Left ventricle myocardium inferior (tissue), 1 donor: Measurements from ENCODE around the gene PNMA1. TPM values are rescaled to one million over a fixed set of nuclear protein-coding genes. Genes with fewer than 3 reads are reported as not detected.

ENCODE experiments used
- DNase-seq: peaks from one replicate; pipeline ENCODE4 v3.0.0-alpha.2; 2020
- H3K27ac ChIP-seq: fragments of 200-600 bp; replicated peaks from 2 replicates; pipeline ENCODE4 v1.8.0; 2021
- H3K27me3 ChIP-seq: fragments of 200-600 bp; 2 replicates; pipeline ENCODE4 v1.8.0; 2021; ENCODE audit warnings: low read depth
- H3K36me3 ChIP-seq: fragments of 200-600 bp; 2 replicates; pipeline ENCODE4 v1.8.0; 2021
- H3K4me1 ChIP-seq: fragments of 200-600 bp; 2 replicates; pipeline ENCODE4 v1.8.0; 2021
- H3K4me3 ChIP-seq: fragments of 200-600 bp; 2 replicates; pipeline ENCODE4 v1.8.0; 2021; ENCODE audit warnings: mild to moderate bottlenecking, moderate library complexity
- H3K9me3 ChIP-seq: fragments of 200-600 bp; replicated peaks from 2 replicates; pipeline ENCODE4 v1.8.0; 2021
- CTCF ChIP-seq: fragments of 200-600 bp; IDR thresholded peaks from 2 replicates; pipeline ENCODE4 v1.8.0; 2021; ENCODE audit warnings: antibody characterized with exemption, mild to moderate bottlenecking, borderline replicate concordance
- intact Hi-C: fragments of 100-400 bp; cut with micrococcal nuclease; formaldehyde crosslinking; loops from one replicate; pipeline ENCODE4 v1.11.0; 2022
- total RNA-seq: library from RNA; stranded (reverse); fragmentation: NEBNext Ultra II Directional; extraction: Animal tissue kit (Norgen Biotek cat#: 25700); gene quantifications from one replicate; pipeline ENCODE4 v1.2.1, GENCODE V29; 2021
- donor health status: DM: no; HTN: yes; CAD: no; lungs with severe emphysema.

The PNMA1 gene
- total RNA-seq, 1 donor from 2014 or later, result 19.2 TPM

- Histone ChIP-seq H3K4me3 (no peak overlapping the region), H3K27me3 (no peaks in the 10 kb centered on the region), H3K9me3 (no peaks in the 10 kb centered on the region), H3K4me1 (peaks cover 100% of the 10 kb centered on the region), H3K27ac (peak overlapping the region; percentile 100), H3K36me3 (no peaks in the 10 kb centered on the region)
- no peak for TF ChIP-seq CTCF
- intact Hi-C loops, result no loop called here
- DNase-seq, result no peak
Observed at GRCh38 chr14:73748858-73749357, 34.7 kb upstream of the PNMA1 start.

- Histone ChIP-seq H3K4me1 (peaks cover 100% of the 10 kb centered on the region), H3K36me3 (no peaks in the 10 kb centered on the region)
- TF ChIP-seq CTCF, result no peak
Observed at GRCh38 chr14:73747379-73748211, 33.4 kb upstream of the PNMA1 start.

GRCh38 chr14:73746520-73747378 lies 32.6 kb upstream of the PNMA1 start:
- no peaks in the 10 kb centered on the region for H3K27me3 ChIP-seq
- DNase-seq, result no peak
- H3K4me1 ChIP-seq, result peaks cover 100% of the 10 kb centered on the region
- intact Hi-C loops, result no loop called here
- no peak overlapping the region for H3K4me3 ChIP-seq
- TF ChIP-seq CTCF, result peak; percentile 37
- no peaks in the 10 kb centered on the region for H3K9me3 ChIP-seq
- H3K36me3 ChIP-seq, result no peaks in the 10 kb centered on the region
- H3K27ac ChIP-seq, result peak overlapping the region; percentile 100

More at GRCh38 chr14:73747379-73748211, 33.4 kb upstream of the PNMA1 start:
- intact Hi-C loops, result no loop called here
- H3K4me3 ChIP-seq, result no peak overlapping the region
- no peaks in the 10 kb centered on the region for H3K9me3 ChIP-seq
- peak overlapping the region; percentile 100 for H3K27ac ChIP-seq
- H3K27me3 ChIP-seq, result no peaks in the 10 kb centered on the region
- DNase-seq, result no peak

DNA sequence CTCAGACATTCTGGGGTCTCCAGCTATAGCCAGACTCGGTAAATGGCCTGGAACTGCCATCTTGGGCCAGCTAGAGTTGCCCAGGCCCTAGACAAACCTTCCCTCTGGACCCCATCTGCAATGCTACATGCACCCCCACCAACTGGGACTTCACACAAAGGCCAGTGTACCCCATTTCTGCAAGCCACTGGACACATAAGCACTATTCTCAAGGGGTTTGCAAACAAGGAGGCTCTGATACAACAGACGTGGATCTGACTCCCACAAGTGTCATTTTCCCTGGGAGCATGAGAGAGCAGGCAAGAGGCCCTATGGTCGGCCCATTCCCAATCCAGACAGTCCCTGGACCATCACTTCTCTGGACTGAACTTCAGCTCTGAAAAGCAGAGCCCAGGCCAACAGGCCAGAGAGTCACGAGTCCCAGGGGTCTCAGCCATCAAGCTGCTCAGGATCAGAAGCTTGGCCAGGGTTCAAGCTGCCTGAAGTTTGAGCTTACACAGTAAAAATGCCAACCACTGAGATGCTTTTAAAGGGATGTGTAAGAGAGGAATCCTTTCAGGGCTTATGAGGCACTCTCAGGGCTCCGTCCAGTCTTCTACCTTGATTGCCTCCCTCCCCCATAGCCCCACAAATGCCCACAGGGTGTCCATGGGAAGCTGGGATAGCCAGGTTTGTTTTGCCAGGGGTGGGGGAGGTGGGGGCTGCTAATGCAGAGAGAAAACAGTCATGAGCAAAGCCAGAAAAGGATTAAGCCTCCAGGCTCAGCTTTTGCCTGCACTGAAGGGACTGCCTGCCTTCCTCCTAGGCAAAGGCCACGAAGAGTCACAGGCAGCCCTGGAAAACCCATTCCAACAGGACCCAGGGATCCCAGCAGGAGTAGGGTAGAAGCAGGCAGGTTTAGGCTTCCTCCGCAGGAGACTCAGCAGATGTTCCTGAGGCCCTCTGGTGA lies 31.7 kb upstream of the PNMA1 start:
- intact Hi-C loops, result no loop called here
- no peaks in the 10 kb centered on the region for H3K36me3 ChIP-seq
- peaks cover 100% of the 10 kb centered on the region for H3K4me1 ChIP-seq
- no peak overlapping the region for H3K4me3 ChIP-seq
- no peak for DNase-seq
- no peaks in the 10 kb centered on the region for H3K27me3 ChIP-seq
- no peak for TF ChIP-seq CTCF
- H3K27ac ChIP-seq, result peak overlapping the region; percentile 100
- H3K9me3 ChIP-seq, result no peaks in the 10 kb centered on the region
